Adrenal gland (tissue), 5 donors: ENCODE results near the gene SPANXN4.

Experiments
- CTCF ChIP-seq, 6 experiments: fragments of 450-650 bp in 4 of 6; fragments of 200-600 bp in 2 of 6; sonication (generic) in 1 of 6; IDR thresholded peaks; 1 replicate in 5 of 6; 2 replicates in 1 of 6; pipeline versions ENCODE4 v1.5.1 to v1.8.0; 2016 to 2021; ENCODE audit warnings: antibody characterized with exemption in 6 of 6, mild to moderate bottlenecking in 2 of 6, moderate library complexity in 1 of 6
- POLR2A ChIP-seq, 2 donors: fragments of 450-650 bp; IDR thresholded peaks; one replicate each; pipeline ENCODE4 v1.6.1; 2017; ENCODE audit warnings: antibody characterized with exemption in 2 of 2, mild to moderate bottlenecking in 2 of 2, moderate library complexity in 1 of 2
- donor health status: DM: no; HTN: no; CAD: no.

GRCh38 chrX:142978130-142978684 is 47.5 kb upstream of the SPANXN4 start:
- TF ChIP-seq POLR2A (IDR thresholded peaks at IDR 0.05): no peak
- no peak for TF ChIP-seq CTCF (IDR thresholded peaks at IDR 0.05)
